ENCODE measurements around the gene TMC1. TPM values are rescaled to one million over a fixed set of nuclear protein-coding genes. Genes with fewer than 3 reads are reported as not detected.

The TMC1 gene
- total and polyA plus RNA-seq, 2 experiments from 2014 or later, result not detected

DNA sequence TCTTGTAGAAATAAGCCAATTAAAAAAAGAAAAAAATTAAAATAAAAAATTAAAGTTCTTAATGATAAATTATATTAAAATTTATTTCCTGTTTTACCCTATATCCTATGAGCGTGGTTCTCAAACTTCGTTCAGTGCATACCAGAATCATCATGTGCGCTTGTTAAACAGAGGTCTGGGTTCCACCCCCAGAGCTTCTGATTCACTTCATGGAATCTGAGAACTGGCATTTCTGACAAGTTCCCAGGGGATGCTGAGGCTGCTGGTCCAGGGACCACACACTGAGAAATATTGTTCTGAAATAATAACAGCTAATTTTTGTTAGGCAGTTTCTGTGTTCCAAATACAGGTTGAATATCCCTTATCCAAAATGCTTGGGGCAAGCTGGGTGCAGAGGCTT is 79.3 kb downstream of the TMC1 start:
- TF ChIP-seq, protein P1, sequence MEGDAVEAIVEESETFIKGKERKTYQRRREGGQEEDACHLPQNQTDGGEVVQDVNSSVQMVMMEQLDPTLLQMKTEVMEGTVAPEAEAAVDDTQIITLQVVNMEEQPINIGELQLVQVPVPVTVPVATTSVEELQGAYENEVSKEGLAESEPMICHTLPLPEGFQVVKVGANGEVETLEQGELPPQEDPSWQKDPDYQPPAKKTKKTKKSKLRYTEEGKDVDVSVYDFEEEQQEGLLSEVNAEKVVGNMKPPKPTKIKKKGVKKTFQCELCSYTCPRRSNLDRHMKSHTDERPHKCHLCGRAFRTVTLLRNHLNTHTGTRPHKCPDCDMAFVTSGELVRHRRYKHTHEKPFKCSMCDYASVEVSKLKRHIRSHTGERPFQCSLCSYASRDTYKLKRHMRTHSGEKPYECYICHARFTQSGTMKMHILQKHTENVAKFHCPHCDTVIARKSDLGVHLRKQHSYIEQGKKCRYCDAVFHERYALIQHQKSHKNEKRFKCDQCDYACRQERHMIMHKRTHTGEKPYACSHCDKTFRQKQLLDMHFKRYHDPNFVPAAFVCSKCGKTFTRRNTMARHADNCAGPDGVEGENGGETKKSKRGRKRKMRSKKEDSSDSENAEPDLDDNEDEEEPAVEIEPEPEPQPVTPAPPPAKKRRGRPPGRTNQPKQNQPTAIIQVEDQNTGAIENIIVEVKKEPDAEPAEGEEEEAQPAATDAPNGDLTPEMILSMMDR (IDR thresholded peaks at IDR 0.05; ENCODE audit: low read depth, low read length), result no peak
- H3K4me1 ChIP-seq (ENCODE audit: low read depth), result no peaks in the 10 kb centered on the region
- no peak overlapping the region for H3K4me3 ChIP-seq
- H3K36me3 ChIP-seq, result no peaks in the 10 kb centered on the region
- H3K27ac ChIP-seq, result no peak overlapping the region
- DNase-seq (ENCODE audit: low read depth in 1 of 2, low spot score in 1 of 2), result no peak
- H3K27me3 ChIP-seq, result no peaks in the 10 kb centered on the region
- H3K9me3 ChIP-seq (ENCODE audit: low read depth), result no peaks in the 10 kb centered on the region

DNA sequence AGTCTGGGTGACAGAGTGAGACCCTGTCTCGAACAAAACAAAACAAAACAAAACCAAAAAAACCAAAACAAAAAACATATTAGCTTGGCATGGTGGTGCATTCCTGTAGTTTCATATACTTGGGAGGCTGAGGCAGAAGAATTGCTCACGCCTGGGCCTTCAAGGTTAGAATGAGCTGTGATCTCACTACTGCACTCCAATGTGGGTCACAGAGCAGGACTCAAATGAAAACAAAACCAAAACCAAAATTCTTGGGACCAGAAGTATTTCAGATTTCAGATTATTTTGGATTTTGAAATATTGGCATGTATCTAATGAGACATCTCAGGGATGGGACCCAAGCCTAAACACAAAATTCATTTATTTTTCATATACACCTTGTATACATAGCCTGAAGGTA is 80.2 kb downstream of the TMC1 start:
- H3K36me3 ChIP-seq, result no peaks in the 10 kb centered on the region

DNA sequence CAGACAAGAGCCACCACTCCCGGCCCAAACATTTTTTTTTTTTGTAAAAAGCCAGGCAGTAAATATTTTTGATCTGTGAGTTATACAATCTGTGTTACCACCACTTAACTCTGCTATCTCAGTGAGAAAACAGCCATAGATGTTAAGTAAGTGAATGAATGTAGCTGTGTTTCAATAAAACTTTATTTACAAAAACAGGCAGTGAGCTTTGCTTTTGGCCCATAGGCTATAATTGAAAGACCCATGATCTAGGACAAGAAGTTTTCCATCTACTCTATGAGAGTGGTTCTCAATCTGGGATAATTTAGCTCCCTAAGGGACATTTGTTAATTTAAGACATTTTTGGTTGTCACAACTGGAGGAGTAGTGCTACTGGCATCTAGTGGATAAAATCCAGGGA is 91.0 kb downstream of the TMC1 start:
- H3K36me3 ChIP-seq, result no peaks in the 10 kb centered on the region
- no peak overlapping the region for H3K27ac ChIP-seq
- H3K4me1 ChIP-seq (ENCODE audit: low read depth), result no peaks in the 10 kb centered on the region
- TF ChIP-seq, protein P1 (IDR thresholded peaks at IDR 0.05; ENCODE audit: low read depth, low read length), result no peak
- no peak overlapping the region for H3K4me3 ChIP-seq
- H3K9me3 ChIP-seq (ENCODE audit: low read depth), result no peaks in the 10 kb centered on the region
- H3K27me3 ChIP-seq, result no peaks in the 10 kb centered on the region
- DNase-seq (ENCODE audit: low read depth in 1 of 2, low spot score in 1 of 2), result no peak

More for the DNA sequence above, 80.2 kb downstream of the TMC1 start:
- TF ChIP-seq, protein P1 (IDR thresholded peaks at IDR 0.05; ENCODE audit: low read depth, low read length), result no peak
- no peak overlapping the region for H3K27ac ChIP-seq
- H3K27me3 ChIP-seq, result no peaks in the 10 kb centered on the region
- no peaks in the 10 kb centered on the region for H3K9me3 ChIP-seq (ENCODE audit: low read depth)
- H3K4me1 ChIP-seq (ENCODE audit: low read depth), result no peaks in the 10 kb centered on the region
- H3K4me3 ChIP-seq, result no peak overlapping the region
- no peak for DNase-seq (ENCODE audit: low read depth in 1 of 2, low spot score in 1 of 2)

DNA sequence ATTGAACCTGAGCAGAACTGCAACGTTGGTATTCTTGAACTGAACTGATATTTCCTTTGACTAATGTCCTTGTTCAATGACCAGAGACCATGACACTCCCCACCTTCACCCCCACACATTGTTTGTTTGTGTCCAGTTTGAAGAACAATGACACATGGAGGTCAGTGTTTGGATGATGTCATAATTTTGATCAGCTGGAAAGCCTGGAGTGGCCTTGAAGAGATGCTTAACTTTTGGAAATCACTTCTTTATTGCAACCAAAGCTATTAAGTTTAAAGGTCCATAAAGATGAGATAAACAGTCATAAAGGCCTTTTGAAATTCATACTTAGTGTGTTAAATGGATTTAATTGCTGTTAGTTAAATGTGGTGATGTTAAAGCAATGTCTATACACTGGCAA is 92.7 kb downstream of the TMC1 start:
- DNase-seq (ENCODE audit: low read depth in 1 of 2, low spot score in 1 of 2), result no peak
- Histone ChIP-seq H3K27me3 (no peaks in the 10 kb centered on the region), H3K27ac (no peak overlapping the region), H3K4me1 (ENCODE audit: low read depth) (no peaks in the 10 kb centered on the region), H3K9me3 (ENCODE audit: low read depth) (no peaks in the 10 kb centered on the region), H3K4me3 (no peak overlapping the region), H3K36me3 (no peaks in the 10 kb centered on the region)
- TF ChIP-seq, protein P1 (IDR thresholded peaks at IDR 0.05; ENCODE audit: low read depth, low read length), result no peak

DNA sequence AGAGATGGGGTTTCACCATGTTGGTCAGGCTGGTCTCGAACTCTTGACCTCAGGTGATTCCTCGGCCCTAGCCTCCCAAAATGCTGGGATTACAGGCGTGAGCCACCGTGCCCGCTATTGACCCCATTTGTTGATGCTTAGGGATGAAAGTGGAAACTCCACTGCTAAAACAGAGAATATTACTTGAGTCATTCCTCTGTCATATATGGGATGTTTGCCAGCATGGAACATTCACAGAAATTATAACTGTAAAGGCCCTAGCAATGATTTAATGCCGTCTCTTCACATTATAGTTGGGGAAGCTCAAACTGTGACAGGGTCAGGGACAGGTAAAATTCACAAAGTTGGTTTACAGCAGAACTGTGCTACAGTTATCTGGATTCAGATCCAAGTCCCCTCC is 94.5 kb downstream of the TMC1 start:
- H3K27ac ChIP-seq, result no peak overlapping the region
- no peaks in the 10 kb centered on the region for H3K4me1 ChIP-seq (ENCODE audit: low read depth)
- TF ChIP-seq, protein P1 (IDR thresholded peaks at IDR 0.05; ENCODE audit: low read depth, low read length), result no peak
- DNase-seq (ENCODE audit: low read depth in 1 of 2, low spot score in 1 of 2), result no peak
- no peaks in the 10 kb centered on the region for H3K36me3 ChIP-seq
- no peaks in the 10 kb centered on the region for H3K27me3 ChIP-seq
- no peak overlapping the region for H3K4me3 ChIP-seq
- H3K9me3 ChIP-seq (ENCODE audit: low read depth), result no peaks in the 10 kb centered on the region

DNA sequence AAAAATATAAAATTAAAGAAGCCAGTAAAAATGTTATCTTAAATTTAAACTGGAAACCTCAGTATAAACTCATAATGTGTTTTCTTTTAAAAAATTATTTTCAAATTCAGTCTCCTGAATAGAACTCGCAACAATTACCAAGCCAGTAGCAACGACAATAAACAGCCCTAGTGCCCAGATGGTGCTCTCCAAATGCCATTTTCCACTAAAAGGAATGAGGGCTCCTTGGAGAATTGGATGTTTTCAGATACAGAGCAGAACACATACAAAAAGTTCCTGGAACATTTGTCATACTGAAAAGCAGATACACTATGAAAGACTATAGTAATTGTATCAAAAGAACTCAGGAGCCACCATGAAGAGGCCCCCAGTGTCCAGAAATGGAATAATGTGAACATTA is 97.4 kb downstream of the TMC1 start:
- no peaks in the 10 kb centered on the region for H3K9me3 ChIP-seq (ENCODE audit: low read depth)
- no peak overlapping the region for H3K4me3 ChIP-seq
- no peaks in the 10 kb centered on the region for H3K36me3 ChIP-seq
- no peaks in the 10 kb centered on the region for H3K27me3 ChIP-seq
- DNase-seq (ENCODE audit: low read depth in 1 of 2, low spot score in 1 of 2), result no peak
- no peak overlapping the region for H3K27ac ChIP-seq
- TF ChIP-seq, protein P1 (IDR thresholded peaks at IDR 0.05; ENCODE audit: low read depth, low read length), result no peak
- H3K4me1 ChIP-seq (ENCODE audit: low read depth), result no peaks in the 10 kb centered on the region

All from cardiac muscle cell (in vitro differentiated cells and primary cell).